Fibroblast of lung (primary cell): Measurements from ENCODE around the gene ATP6V0A1.
"Not testable (repeated sequence)": the region's sequence is repeated elsewhere in the genome, so short reads cannot be mapped to it uniquely, and the experiment has no call there.

Source experiments
- CTCF ChIP-seq, 2 donors: IDR thresholded peaks in 1 of 2; conservative IDR thresholded peaks in 1 of 2; 1 replicate in 1 of 2; 2 replicates in 1 of 2; pipeline ENCODE4 v1.5.1; 2011 to 2012; ENCODE audit warnings: low read length in 2 of 2, control low read depth in 1 of 2, inconsistent platforms in 1 of 2, low read depth in 1 of 2, mild to moderate bottlenecking in 1 of 2
- EZH2 ChIP-seq: IDR thresholded peaks from 2 replicates; pipeline ENCODE4 v1.5.1; 2012; ENCODE audit warnings: low read length, control low read depth, mild to moderate bottlenecking; ENCODE audit errors: missing control alignments

- TF ChIP-seq CTCF (conservative IDR thresholded peaks at IDR 0.05 in 1 of 2, IDR thresholded peaks at IDR 0.05 in 1 of 2; ENCODE audit: low read depth in 1 of 2, low read length in 2 of 2); EZH2: not testable (repeated sequence)
Observed at GRCh38 chr17:42477824-42478223, 19.1 kb downstream of the ATP6V0A1 start.
